Measurements from ENCODE around the gene CPZ.
A peak's percentile ranks its signal among the peaks of the same experiment; 100 is the strongest.

Gene CPZ

DNA sequence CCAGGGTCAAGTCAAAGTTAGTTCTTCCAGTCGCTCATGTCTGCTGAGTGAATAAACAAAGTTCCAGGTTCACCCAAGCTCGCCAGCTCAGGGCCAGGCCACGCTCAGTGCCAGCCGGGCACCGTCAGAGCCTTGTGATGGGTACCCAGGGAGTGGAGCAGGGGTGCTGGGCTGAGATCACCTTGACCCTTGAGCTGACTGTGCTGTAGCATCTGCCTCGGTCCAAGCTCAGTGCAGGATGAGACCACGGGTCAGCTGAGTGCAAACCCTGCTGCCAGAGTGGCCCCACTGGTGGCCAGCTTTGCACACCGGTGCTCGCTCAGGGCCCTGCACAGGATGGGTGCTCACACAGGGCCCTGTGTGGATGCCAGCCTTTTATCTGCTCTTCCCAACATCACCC lies 4.3 kb downstream of the CPZ start:
- no peak for DNase-seq

DNA sequence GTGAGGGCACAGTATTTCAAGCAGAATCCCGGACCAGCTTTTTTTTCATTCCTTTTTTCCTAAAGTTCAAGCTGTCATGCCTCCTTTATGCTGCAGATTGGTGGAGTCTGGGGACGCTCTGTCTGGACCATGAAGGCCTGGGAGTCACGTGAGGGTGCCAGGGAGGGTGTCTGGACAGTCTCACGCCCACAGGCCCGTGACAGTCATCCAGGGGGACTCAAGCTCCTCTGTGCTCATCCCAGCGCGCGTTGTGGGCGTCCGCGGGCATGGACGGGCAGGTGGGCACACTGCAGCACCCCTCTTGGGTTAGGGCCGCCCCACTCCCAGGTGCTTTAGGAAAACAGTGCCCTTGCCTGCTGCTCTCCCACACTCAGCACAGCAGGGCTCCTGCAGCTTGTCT lies 4.8 kb downstream of the CPZ start:
- DNase-seq: no peak

DNA sequence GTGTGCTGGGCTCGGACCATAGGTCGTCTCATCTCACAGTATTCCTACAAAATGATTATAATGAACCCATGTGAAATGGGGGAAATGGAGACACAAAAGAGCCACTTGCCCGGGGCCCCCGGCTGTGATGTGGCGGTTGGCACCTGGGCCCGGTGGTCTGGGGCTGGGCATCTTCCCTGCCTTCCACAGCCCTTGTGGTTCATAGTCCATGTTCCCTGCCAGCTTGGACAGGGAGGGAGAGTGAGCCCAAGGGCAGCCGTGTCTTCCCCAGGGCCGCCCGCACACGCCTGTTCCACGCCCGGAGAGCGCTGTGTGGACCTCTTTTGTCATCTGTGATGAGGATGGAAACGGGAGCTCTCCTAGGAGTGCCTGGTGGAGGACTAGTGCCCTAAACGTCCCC lies 5.2 kb downstream of the CPZ start:
- no peak for DNase-seq

DNA sequence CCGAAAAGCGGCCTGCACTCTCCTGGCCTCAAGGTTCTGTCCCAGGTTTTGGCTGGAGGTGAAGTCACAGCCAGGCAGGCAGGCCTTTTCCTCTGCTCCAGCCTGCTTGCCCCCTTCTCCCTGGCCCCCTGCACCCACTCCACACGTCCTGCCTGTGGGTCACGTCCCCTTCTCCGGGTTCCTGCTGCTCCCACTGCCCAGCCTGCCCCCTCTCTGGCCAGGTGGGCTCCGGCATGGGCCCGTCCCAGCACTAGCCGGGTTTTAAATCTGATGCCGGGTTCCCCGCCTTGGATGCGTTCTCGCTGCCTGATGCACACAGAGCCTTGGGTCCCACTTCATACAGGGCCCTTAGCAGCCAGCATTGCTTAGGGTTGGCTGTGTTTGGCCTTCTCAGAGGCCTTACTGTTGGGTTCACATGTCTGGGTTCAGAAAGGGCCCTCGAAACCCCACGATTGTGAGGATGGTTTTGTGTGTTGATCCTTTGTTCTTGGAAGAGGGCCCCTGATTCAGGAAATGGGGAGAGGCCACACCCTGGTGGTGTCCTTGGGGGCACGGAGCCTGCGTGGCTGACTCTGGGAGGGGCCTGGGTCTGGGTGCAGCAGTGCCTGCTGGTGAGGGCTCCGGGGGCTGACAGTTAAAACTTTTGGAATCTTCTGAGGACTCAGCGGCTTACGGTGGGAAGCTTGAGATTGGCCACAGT lies 6.0 kb downstream of the CPZ start:
- DNase-seq: no peak

DNA sequence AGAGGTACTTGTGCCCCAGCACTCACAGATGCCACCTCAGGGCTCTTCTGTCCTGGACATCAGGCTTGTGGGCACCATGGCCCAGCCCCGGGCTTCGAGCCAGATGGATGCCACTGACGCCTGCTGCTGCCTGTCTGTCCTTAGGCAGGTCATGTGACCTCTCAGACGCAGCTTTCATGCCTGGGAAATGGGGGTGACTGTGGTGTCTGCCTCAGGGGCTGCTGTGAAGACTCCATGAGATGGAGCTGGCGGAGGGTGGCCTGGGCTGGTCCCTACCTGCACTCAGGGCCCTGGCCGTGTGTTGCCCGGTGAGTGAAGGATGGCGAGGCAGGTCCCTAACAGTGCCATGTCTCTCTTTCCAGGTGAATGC lies 6.5 kb downstream of the CPZ start:
- no peak for DNase-seq

DNA sequence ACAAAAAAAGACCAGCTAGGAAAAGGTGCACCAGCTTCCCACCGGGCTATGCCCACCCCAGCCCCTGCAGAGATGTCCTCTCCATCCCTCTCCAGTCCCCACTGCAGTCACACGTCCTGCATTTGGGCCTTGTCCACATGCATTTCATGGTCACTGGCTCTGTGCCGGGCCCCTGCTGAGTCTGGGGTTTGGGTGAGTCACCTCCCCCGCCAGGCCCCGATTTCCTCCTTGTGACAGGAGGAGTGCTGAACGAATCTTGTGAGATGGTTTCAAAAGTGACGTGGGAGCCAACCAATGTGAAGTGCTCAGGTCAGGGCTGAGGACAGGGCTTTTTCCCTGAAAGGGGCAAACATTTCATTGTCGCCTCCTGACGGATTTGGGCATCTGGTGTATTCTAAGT lies 7.1 kb downstream of the CPZ start:
- no peak for DNase-seq

DNA sequence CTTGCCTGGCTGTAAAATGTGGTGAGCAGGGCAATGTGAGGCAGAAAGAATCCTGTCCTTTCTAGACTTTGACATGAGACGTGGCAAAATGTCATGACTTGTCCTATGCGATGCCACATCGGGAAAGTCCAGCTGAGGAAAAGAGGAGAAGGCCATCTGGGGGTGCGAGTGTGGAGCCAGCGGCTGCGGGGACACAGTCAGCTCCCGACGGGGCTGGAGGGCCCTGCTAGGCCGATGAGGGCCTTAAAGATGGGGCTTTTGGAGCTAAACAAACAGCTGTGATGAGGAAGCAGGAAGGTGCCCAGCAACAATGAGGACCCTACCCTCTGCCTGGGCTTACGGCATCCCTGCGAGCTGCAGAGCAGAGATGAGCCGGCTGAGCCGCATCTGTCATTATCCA lies 7.7 kb downstream of the CPZ start:
- DNase-seq: no peak

DNA sequence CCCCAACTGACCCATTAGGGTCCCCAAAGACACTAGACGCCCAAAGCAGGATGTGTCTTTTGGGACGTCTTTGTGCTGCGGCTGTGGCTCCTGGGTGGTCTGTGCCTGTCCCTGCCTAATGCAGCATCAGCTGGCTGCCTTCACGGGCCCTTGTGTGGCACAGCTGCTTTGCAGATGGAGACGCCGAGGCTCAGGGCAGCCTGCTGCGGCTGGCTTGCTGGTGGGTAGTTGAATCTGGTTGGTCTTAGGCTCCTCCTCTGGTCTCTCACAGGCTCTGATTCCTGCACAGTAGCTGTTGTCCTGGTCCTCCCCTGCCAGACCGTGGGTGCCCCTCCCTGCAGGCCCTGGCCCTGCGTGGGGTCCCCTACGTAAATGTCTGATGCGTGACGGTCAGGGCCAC lies 8.1 kb downstream of the CPZ start:
- DNase-seq: no peak

DNA sequence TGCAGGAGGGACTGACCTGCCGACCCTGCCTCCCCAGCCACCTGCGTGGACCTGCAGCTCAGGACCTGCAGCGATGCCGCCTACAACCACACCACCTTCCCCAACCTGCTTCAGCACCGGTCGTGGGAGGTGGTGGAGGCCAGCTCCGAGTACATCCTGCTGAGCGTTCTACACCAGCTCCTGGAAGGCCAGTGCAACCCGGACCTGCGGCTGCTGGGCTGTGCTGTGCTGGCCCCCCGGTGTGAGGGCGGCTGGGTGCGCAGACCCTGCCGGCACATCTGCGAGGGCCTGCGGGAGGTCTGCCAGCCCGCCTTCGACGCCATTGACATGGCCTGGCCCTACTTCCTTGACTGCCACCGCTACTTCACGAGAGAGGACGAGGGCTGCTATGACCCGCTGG lies 8.5 kb downstream of the CPZ start:
- no peak for DNase-seq

DNA sequence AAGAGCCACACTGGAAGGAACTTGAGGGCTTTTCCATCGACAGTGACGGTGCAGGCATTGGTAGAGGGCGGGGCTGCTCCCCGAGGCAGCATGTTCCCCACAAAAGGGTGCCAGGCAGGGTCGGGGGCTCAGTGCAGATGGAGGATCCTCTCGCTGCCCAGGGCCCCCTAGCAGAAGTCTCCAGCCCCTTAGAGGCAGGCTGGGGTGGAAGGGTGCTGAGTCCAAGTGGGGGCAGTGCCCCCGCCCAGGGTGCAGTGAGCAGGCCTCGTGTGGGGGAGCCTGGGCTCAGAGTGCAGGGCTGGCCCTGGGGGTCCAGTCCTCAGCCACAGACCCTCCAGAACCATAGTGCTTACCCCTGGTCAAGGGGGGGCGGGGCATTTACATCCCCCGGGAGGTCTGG lies 9.0 kb downstream of the CPZ start:
- DNase-seq: no peak

DNA sequence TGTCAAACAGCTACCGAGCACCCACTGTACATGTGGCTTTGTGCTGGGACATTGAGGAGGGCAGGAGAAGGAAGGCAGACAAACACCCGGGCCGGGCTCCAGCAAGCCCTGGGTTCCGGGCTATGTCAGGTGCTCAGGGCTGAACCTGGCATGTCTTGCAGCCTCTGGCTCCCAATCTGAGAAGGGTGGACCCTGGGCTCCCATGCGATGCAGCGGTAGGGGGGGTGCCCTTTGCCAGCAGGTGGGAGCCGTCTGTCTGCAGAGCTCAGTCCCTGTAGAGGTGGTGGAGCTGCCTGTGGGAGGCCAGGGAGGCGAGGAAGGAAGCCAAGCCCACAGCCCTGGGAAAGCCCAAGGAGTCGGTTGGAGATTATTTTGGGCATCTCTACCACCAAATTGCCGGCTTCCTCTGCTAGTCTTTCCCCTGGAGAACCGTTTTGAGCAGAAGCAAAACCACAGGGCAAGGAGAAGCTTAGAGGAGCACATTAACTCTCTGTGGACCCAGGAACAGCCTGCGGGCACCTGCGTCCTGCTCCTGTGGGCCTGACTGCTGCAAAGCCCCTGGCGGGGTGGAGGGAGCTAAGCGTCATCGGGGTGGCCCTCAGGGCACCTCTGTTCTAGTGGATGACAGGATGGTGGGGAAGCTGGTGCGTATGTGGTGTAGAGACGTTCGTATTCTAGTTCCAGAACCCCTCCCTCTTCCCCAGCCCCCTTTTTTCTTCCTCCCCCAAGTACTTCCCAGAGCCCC lies 10.3 kb downstream of the CPZ start:
- no peak for DNase-seq

DNA sequence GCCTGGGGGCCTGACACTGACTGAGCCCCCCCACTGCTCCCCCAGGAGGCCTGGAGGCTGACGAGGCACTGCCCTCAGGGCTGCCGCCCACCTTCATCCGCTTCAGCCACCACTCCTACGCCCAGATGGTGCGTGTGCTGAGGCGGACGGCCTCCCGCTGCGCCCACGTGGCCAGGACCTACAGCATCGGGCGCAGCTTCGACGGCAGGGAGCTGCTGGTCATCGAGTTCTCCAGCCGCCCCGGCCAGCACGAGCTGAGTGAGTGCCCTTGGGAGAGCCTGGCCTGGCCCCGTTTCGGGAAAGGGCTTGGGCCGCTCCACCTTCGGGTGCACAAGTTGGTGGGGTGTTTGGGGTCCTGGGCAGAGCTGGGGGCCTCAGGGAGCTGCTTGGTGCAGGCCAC lies 11.4 kb downstream of the CPZ start:
- no peak for DNase-seq

DNA sequence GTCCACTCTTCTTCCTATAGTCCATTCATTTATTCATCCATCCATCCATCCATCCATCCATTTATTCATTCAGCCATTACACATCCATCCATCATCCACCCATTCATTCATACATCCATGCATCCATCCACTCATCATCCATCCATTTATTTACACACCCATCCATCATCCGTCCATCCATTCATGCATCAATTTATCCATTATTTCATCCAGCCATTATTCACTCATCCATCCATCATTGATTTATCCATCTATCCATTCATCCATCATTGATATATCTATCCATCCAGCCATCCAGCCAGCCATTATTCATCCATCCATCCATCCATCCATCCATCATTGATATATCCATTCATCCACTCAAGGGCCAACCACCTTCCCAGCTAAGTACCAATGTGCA lies 12.7 kb downstream of the CPZ start:
- DNase-seq: no peak

DNA sequence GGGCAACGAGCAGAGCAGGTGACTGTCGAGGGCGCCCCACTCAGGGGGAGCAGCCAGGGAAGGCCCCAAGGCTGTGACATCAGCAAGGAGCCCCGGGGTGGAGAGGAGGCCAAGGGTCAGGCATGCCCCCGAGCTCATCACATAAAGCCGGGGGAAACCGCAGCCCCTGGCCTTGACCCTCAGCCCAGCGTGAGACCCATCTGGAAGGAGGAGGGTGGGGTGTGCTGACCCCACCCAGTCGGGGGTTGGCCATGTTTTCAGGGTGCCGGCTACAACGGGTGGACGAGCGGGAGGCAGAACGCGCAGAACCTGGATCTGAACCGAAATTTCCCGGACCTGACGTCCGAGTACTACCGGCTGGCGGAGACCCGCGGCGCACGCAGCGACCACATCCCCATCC lies 13.9 kb downstream of the CPZ start:
- DNase-seq: no peak

DNA sequence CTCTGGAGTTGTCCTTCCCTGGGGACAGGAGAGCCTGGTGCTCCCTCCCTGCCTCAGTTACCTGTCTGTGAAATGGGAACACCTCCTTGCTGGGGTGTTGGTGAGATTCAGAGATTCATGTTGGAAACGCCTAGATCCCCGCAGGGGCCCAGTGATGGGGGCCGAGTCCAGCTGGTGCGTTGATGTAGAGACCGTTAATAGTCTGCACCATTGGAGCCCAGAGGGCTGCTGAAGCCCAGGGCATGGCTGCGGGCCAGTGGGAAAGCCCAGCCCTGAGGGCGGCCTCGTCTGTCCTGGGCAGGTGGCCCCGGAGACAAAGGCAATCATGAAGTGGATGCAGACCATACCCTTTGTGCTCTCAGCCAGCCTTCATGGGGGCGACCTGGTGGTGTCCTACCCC lies 14.4 kb downstream of the CPZ start:
- no peak for DNase-seq

DNA sequence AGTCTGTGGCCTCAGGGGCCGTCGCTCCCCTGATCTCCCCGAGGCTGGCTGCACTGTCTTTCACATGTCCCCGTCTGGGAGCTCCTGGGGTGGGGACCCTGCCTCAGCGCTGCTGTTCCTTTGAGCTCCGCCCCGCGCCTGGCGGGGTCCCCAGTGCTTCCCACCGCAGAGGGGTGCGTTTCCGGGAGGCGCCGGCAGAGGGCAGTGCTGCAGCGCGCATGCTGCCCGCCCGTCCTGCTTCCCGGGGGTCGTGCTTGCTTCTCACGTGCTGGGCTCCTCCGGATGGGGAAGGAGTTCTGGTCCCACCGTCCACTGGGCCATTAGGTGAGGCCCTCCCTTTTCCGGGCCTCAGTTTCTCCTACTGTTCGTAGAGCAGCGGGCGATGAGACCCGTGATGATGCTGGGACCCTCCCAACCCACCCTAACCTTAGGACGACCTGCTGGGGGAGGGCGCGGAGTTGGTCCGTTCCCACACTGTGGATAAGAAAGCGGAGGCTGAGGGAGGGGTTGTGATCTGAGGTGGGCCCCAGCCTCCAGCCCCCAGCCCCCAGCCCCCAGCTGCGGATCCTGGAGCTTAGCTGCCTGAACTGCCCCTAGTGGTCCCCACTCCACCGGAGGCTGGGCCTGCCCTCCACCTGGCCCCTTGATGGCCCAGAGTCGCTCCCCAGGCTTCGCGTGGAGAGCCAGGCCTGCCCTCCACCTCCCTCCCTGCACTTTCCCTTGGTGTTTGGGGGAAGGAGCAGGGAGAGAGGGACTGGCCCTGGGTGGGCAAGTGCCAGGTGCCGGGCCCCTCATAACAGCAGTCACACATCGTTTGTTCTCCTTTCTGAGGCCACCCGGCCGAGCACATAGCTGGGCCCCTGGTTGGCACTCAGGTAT lies 15.3 kb downstream of the CPZ start:
- DNase-seq: peak; percentile 38

DNA sequence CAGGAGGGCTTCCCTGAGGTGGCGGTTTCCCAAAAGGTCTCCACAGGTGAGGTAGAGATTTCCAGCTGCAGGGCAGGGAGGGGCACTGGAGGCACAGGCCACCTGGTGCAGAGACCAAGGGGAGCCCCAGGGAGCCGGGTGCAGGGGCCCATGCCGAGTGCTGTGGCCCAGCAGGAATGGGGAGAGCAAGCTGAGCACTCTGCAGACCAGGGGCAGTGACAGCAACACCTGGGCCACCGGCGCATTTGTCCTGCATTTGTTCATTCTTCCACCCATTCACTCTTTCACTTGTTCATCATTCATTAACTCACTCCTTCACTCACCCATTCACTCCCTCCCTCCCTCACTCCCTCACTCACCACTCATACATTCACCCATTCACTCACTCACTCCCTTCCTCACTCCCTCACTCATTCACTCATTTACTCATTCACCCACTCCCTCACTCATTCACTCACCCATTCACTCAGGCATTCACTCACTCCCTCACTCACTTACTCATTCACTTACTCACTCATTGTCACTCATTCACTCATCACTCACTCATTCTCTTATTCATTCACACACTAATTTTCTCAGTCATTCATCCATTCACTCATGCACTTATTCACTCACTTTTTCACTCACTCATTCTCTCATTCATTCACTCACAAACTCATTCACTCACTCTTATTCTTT lies 16.3 kb downstream of the CPZ start:
- no peak for DNase-seq

DNA sequence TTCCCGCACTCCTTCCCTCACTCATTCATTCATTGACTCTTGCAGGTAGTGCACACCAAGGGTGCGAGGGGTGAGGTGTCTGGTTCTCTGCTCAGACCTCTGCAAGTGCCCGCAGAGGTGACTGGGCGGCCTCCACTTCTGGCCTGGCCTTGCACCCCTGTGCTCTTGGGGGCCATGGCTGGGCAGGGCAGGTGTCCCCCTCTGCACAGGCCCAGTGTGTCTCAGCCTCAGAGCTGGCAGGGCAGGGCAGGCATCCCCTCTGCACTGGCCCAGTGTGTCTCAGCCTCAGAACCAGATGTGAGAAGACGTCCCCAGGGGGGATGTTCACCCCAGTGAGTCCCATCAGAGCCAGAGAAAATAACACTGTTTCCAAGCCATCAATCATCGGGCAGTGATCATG lies 16.8 kb downstream of the CPZ start:
- no peak for DNase-seq

DNA sequence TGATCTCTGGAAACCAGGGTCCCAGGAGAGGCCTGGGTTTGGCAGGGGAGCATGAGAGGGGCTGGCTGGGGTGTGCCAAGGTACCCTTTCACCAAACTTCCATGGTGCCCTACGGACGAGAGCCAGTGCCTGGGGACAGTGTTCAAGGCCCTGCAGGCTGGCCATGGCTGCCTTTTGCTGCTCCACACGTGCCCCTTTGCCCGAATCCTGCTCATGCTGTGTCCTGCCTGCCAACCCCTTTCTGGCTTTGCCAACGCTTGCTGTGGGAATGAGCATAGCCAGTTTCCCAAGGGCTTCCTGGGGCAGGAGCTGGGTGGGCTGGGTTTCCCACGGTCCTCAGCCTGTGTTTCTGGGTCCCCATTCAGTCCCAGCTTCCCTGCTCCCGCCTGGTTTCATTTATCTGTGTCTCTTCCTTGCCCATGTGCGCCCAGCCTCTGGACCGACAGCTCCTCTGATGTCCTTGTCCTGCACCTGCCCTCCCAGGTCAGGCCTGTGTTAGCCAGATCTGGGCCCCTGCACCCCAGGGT lies 17.3 kb downstream of the CPZ start:
- no peak for DNase-seq

DNA sequence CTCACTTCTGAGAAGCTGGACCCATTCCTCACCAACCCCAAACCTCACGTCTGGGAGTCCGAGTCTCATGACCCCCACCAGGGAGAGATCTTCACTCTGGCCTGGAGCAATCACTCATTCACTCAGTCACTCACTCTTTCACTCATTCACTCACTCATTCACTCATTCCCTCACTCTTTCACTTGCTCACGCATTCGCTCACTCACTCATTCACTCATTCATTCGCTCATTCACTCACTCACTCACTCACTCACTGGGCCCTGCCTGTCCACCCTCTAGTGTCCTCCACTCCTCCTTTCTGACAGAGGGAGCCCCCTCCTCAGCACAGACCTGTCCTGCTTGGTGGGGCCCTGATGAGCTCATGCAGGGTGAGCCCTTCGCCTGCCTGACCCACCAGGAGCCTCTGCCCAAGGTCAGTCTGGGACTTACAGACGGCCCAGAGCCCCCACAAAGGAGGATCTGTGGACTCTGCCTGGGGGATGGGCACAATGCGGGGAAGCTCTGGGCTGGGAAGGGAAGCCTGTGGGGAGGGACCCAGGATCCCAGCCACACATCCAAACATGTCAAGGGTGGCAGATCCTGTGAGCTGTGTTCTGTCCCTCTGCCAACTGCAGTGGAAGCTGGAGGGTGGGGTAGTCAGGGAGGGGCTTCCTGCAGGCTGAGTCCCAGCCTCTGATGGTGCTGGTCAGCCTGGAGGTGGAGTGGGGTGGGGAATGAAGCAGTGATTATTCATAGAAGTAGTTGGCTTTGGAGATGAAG lies 18.5 kb downstream of the CPZ start:
- no peak for DNase-seq

DNA sequence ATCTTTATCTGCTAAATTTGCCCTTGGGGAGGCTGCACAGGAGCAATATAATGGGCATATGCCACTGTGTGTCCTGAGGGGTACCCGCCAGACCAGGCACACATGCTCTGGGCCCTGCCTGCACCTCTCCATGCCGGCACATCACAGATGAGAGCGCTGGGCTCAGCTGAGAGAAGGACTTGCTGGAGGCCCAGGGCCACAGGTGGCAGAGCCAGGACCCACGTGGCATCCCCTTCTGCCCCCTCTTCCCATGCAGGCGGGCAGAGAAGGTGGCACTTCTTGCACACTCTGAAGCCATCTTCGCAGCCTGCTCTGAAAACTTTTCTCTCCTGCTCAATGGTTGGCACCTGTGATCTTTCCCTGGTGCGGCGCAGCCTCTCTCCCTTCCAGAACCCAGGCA lies 20.1 kb downstream of the CPZ start:
- no peak for DNase-seq
